ENCODE measurements around the gene FKBP5.
A peak's percentile ranks its signal among the peaks of the same experiment; 100 is the strongest.

GRCh38 chr6:35602133-35602946 lies 86.4 kb downstream of the FKBP5 start:
- TF ChIP-seq POLR2A (IDR thresholded peaks at IDR 0.05) (peak in 1 of 2 donors; percentile 5), CTCF (IDR thresholded peaks at IDR 0.05) (no peak)
